ENCODE results near the gene PDCD4.
A peak's percentile ranks its signal among the peaks of the same experiment; 100 is the strongest.

PDCD4 gene

GRCh38 chr10:110871298-110872084, at the start of gene PDCD4:
Gene PDCD4 (plus strand): TSS chr10:110871928. CDS start chr10:110876028, 4,100 bp downstream.
- peak; percentile 100 for DNase-seq

GRCh38 chr10:110822035-110822711, 49.6 kb upstream of the PDCD4 start:
- DNase-seq = peak; percentile 66

- DNase-seq = peak; percentile 80
These were observed 48.9 kb upstream of the PDCD4 start for GRCh38 chr10:110822712-110823311.

- no peak for DNase-seq
These were observed 47.6 kb upstream of the PDCD4 start for GRCh38 chr10:110824152-110824441.

GRCh38 chr10:110824660-110825059, 47.1 kb upstream of the PDCD4 start:
- DNase-seq = no peak

- no peak for DNase-seq
These were observed 46.2 kb upstream of the PDCD4 start for GRCh38 chr10:110825508-110825907.

- DNase-seq = peak; percentile 44
These were observed 44.3 kb upstream of the PDCD4 start for GRCh38 chr10:110827410-110827809.

GRCh38 chr10:110827875-110828274, 43.9 kb upstream of the PDCD4 start:
- no peak for DNase-seq

- no peak for DNase-seq
These were observed 43.2 kb upstream of the PDCD4 start for GRCh38 chr10:110828525-110828924.

- no peak for DNase-seq
These were observed 41.9 kb upstream of the PDCD4 start for GRCh38 chr10:110829721-110830410.

GRCh38 chr10:110833234-110833940, 38.3 kb upstream of the PDCD4 start:
- no peak for DNase-seq

GRCh38 chr10:110833941-110834628, 37.6 kb upstream of the PDCD4 start:
- no peak for DNase-seq

GRCh38 chr10:110834629-110835301, 37.0 kb upstream of the PDCD4 start:
- peak; percentile 45 for DNase-seq

GRCh38 chr10:110835841-110836240, 35.9 kb upstream of the PDCD4 start:
- DNase-seq = no peak

- no peak for DNase-seq
These were observed 35.0 kb upstream of the PDCD4 start for GRCh38 chr10:110836706-110837105.

GRCh38 chr10:110837418-110838171, 34.1 kb upstream of the PDCD4 start:
- DNase-seq = no peak

- DNase-seq = no peak
These were observed 31.4 kb upstream of the PDCD4 start for GRCh38 chr10:110840225-110840922.

- no peak for DNase-seq
These were observed 30.8 kb upstream of the PDCD4 start for GRCh38 chr10:110840923-110841428.

- DNase-seq = no peak
These were observed 29.9 kb upstream of the PDCD4 start for GRCh38 chr10:110841767-110842267.
